HepG2 (cell line): Measurements from ENCODE around the gene WNK2.

Experiments used
- CTCF ChIP-seq: sonication (generic); formaldehyde crosslinking; IDR thresholded peaks from 2 replicates; pipeline ENCODE4 v1.5.0; 2020; ENCODE audit warnings: mild to moderate bottlenecking, missing genetic modification reagents, moderate library complexity
- EZH2 ChIP-seq: conservative IDR thresholded peaks from 2 replicates; pipeline ENCODE4 v1.6.1; 2012; ENCODE audit warnings: mild to moderate bottlenecking, low read depth, low read length, moderate library complexity
- NFIC ChIP-seq: IDR thresholded peaks from 2 replicates; pipeline ENCODE4 v1.6.1; 2012; ENCODE audit warnings: mild to moderate bottlenecking, low read length, inconsistent platforms
- NR2F6 ChIP-seq, 2 experiments: IDR thresholded peaks; 2 replicates each; pipeline ENCODE4 v1.6.1; 2016; ENCODE audit warnings: antibody characterized with exemption in 1 of 2, mild to moderate bottlenecking in 1 of 2

DNA sequence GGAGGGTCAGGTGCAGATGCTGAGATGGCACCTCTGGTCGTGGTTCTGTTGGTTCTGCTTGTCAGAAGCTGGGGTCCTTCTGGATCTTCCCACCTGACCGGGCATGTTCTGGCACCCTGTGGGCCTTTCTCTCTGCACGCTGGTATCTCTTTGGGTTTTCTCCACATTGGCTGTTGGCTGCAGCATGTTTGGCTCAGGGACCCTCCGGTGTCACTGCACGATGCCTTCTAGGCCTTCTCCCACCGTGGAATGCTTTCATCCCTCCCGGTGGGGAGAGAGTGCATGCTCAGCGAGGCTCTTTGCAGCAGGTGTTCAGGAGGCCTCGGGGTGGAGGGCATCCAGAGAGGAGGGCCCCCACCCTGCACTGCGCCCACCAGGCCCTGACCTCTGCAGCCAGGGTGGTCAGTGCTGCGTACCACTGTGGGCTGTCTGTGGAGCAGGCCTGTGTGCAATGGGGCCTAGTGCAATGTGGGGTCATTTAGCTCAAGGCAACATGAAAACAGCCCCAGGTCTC is 119.4 kb downstream of the WNK2 start:
- TF ChIP-seq EZH2 (no peak), NR2F6 (IDR thresholded peaks at IDR 0.05) (no peak), NR2F6 (CRISPR knock-in tag; IDR thresholded peaks at IDR 0.05) (no peak), NFIC (no peak), CTCF (CRISPR knock-in tag) (no peak)
